ENCODE measurements around the gene HLA-DMA. TPM values are rescaled to one million over a fixed set of nuclear protein-coding genes. Genes with fewer than 3 reads are reported as not detected.

The HLA-DMA gene
- total and polyA plus RNA-seq, 2 of the 13 experiments (the other 11 are each of a cell fraction or from before 2014, with no cell fraction given): 0.70 to 0.71 TPM

DNA sequence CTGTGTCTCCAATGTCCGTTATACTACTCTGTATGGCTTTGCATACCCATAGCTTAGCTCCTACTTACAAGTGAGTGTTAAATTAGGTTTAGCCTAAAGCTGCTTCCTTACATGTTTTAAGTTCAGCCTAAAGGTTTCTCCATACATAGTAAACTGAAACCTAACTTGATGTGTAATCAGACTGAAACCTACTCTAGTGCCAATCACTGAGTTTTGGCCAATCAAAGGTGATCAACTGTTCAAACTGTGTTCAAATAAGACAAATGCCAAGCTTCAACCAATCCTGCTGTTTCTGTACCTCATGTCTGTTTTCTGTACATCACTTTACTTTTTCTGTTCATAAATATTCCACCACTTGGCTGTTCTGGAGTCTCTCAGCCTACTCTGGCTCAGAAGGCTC is 36.5 kb upstream of the HLA-DMA start:
- Histone ChIP-seq H3K79me2 (ENCODE audit: insufficient read depth, low read length) (no peaks in the 10 kb centered on the region), H3K4me1 (ENCODE audit: insufficient read depth, low read length) (no peaks in the 10 kb centered on the region), H2AFZ (ENCODE audit: low read length) (no peak overlapping the region), H4K20me1 (ENCODE audit: insufficient read depth, low read length) (no peaks in the 10 kb centered on the region), H3K4me2 (ENCODE audit: low read depth, low read length) (no peak overlapping the region), H3K27me3 (ENCODE audit: control insufficient read depth in 1 of 2, insufficient read depth in 2 of 2, low read length in 2 of 2) (peaks cover 0 to 12% of the 10 kb centered on the region in 2 experiments; a peak in 2 of 5 replicates), H3K9ac (ENCODE audit: insufficient read depth, low read depth, low read length) (no peak overlapping the region), H3K9me3 (ENCODE audit: low read length) (no peaks in the 10 kb centered on the region), H3K4me3 (replicated peaks in 1 of 3; ENCODE audit: insufficient read depth in 1 of 3, low read depth in 2 of 3, low read length in 3 of 3) (no peak overlapping the region), H3K36me3 (replicated peaks in 1 of 2; ENCODE audit: control insufficient read depth in 1 of 2, insufficient read depth in 2 of 2, low read length in 2 of 2) (no peaks in the 10 kb centered on the region), H3K27ac (ENCODE audit: extremely low read length, insufficient read depth, low read length) (no peak overlapping the region)
- peak; percentile 54 for FAIRE-seq
- 9% methylated on average over 1 of the region's 1 CpG for WGBS (ENCODE audit: low lambda C conversion rate)
- no peak for DNase-seq (ENCODE audit: low spot score)
- in situ Hi-C loops (cut with HindIII; ENCODE audit: extremely low pct_ligation_motif_present, low pct_unique_long_range_greater_than_20kb) (no loop called here), intact Hi-C loops (cut with micrococcal nuclease; ENCODE audit: unreplicated experiment) (no loop called here)
- POLR2A ChIA-PET: interaction anchor here (1.0 to 2.9 kb wide), 2 partner anchors 18 to 95 kb away, joined by 5 to 8 read pairs; no protein-coding TSS in a partner anchor
- ATAC-seq: no peak
- no TSS peak for BruUV-seq (replicated peaks)
- CTCF ChIA-PET (ENCODE audit: low intra/inter-chr PET ratio, low total read pairs): no interaction called here
- TF ChIP-seq TOE1 (CRISPR knock-in tag; IDR thresholded peaks at IDR 0.05) (no peak), ZNF660 (CRISPR knock-in tag; IDR thresholded peaks at IDR 0.05; ENCODE audit: borderline replicate concordance, low read depth) (no peak), POLR2A (IDR thresholded peaks at IDR 0.05; ENCODE audit: insufficient read depth in 1 of 2, low read depth in 2 of 2, low read length in 2 of 2) (no peak), ERF (CRISPR knock-in tag; IDR thresholded peaks at IDR 0.05) (no peak), ZNF777 (CRISPR knock-in tag; IDR thresholded peaks at IDR 0.05) (no peak), ZNF607 (CRISPR knock-in tag; IDR thresholded peaks at IDR 0.05; ENCODE audit: borderline replicate concordance) (no peak)
- TF ChIP-seq, protein P1, sequence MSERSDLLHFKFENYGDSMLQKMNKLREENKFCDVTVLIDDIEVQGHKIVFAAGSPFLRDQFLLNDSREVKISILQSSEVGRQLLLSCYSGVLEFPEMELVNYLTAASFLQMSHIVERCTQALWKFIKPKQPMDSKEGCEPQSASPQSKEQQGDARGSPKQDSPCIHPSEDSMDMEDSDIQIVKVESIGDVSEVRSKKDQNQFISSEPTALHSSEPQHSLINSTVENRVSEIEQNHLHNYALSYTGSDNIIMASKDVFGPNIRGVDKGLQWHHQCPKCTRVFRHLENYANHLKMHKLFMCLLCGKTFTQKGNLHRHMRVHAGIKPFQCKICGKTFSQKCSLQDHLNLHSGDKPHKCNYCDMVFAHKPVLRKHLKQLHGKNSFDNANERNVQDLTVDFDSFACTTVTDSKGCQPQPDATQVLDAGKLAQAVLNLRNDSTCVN (CRISPR knock-in tag; IDR thresholded peaks at IDR 0.05; ENCODE audit: borderline replicate concordance): no peak
- TF ChIP-seq, protein P2, sequence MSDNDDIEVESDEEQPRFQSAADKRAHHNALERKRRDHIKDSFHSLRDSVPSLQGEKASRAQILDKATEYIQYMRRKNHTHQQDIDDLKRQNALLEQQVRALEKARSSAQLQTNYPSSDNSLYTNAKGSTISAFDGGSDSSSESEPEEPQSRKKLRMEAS (IDR thresholded peaks at IDR 0.05): no peak
- TF ChIP-seq, protein P3, sequence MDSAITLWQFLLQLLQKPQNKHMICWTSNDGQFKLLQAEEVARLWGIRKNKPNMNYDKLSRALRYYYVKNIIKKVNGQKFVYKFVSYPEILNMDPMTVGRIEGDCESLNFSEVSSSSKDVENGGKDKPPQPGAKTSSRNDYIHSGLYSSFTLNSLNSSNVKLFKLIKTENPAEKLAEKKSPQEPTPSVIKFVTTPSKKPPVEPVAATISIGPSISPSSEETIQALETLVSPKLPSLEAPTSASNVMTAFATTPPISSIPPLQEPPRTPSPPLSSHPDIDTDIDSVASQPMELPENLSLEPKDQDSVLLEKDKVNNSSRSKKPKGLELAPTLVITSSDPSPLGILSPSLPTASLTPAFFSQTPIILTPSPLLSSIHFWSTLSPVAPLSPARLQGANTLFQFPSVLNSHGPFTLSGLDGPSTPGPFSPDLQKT (CRISPR knock-in tag; IDR thresholded peaks at IDR 0.05; ENCODE audit: borderline replicate concordance): no peak
- TF ChIP-seq, protein P4, sequence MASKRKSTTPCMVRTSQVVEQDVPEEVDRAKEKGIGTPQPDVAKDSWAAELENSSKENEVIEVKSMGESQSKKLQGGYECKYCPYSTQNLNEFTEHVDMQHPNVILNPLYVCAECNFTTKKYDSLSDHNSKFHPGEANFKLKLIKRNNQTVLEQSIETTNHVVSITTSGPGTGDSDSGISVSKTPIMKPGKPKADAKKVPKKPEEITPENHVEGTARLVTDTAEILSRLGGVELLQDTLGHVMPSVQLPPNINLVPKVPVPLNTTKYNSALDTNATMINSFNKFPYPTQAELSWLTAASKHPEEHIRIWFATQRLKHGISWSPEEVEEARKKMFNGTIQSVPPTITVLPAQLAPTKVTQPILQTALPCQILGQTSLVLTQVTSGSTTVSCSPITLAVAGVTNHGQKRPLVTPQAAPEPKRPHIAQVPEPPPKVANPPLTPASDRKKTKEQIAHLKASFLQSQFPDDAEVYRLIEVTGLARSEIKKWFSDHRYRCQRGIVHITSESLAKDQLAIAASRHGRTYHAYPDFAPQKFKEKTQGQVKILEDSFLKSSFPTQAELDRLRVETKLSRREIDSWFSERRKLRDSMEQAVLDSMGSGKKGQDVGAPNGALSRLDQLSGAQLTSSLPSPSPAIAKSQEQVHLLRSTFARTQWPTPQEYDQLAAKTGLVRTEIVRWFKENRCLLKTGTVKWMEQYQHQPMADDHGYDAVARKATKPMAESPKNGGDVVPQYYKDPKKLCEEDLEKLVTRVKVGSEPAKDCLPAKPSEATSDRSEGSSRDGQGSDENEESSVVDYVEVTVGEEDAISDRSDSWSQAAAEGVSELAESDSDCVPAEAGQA (IDR thresholded peaks at IDR 0.05; ENCODE audit: low read depth): no peak
- TF ChIP-seq, protein P4 (CRISPR knock-in tag; IDR thresholded peaks at IDR 0.05; ENCODE audit: borderline replicate concordance): no peak
- TF ChIP-seq, protein P5, sequence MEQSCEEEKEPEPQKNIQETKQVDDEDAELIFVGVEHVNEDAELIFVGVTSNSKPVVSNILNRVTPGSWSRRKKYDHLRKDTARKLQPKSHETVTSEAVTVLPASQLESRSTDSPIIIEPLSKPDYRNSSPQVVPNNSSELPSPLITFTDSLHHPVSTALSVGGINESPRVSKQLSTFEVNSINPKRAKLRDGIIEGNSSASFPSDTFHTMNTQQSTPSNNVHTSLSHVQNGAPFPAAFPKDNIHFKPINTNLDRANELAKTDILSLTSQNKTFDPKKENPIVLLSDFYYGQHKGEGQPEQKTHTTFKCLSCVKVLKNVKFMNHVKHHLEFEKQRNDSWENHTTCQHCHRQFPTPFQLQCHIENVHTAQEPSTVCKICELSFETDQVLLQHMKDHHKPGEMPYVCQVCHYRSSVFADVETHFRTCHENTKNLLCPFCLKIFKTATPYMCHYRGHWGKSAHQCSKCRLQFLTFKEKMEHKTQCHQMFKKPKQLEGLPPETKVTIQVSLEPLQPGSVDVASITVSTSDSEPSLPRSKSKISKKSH (CRISPR knock-in tag; IDR thresholded peaks at IDR 0.05; ENCODE audit: borderline replicate concordance): no peak
- TF ChIP-seq, protein P6, sequence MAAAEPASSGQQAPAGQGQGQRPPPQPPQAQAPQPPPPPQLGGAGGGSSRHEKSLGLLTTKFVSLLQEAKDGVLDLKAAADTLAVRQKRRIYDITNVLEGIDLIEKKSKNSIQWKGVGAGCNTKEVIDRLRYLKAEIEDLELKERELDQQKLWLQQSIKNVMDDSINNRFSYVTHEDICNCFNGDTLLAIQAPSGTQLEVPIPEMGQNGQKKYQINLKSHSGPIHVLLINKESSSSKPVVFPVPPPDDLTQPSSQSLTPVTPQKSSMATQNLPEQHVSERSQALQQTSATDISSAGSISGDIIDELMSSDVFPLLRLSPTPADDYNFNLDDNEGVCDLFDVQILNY (CRISPR knock-in tag; conservative IDR thresholded peaks at IDR 0.05): no peak
